Right hindlimb (tissue), 1 donor: ENCODE measurements around the gene C1QTNF9.
"Not testable (repeated sequence)": the region's sequence is repeated elsewhere in the genome, so short reads cannot be mapped to it uniquely, and the experiment has no call there.

Experiments used
- DNase-seq: peaks from one replicate; pipeline ENCODE4 v3.0.0-alpha.2; 2018

C1QTNF9 gene

GRCh38 chr13:24309300-24309699 lies at the start of gene C1QTNF9:
Gene C1QTNF9 (plus strand): TSS chr13:24309580. CDS start chr13:24316004, 6,424 bp downstream.
- DNase-seq = not testable (repeated sequence)

DNA sequence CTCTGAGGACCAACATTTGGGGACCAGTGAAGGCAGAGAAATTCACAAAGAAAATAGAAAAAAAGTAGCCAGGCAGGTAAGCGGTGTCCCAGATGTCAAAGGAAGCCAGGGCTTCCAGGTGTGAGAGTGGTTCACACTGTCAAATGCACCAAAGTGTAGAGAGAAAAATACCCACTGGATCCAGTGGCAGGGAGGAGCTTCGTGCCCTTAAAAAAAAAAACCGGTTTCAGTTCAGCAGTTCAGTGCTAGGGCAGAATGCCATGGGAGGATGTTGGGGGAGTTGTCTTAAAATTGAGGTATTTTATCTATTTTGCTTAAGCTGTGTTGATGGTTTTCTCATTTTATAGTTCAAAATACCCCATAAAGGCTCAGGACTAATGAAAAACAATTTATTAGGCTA lies 47.8 kb upstream of the C1QTNF9 start:
- DNase-seq = no peak

GRCh38 chr13:24263632-24264031 lies 45.7 kb upstream of the C1QTNF9 start:
- DNase-seq = no peak

DNA sequence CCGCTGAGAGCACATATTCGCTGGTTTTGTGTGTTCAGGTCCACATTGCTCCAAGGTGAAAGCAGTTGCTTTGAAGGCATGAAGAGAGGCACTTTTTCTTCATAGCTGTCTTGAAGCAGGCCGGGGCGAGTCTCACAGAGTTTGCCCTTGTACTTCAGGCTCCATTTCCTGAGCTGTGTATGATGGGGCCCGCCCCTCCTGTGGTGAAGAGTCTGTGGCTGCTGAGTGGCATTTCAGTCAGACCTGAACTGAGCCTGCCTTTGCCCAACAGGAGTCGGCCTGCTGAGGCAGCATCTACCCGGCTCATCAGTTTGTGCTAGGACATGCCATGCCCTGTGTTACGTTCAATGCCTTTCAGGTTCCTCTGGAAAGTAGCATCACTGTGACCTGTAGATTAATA lies 44.4 kb upstream of the C1QTNF9 start:
- DNase-seq = no peak

DNA sequence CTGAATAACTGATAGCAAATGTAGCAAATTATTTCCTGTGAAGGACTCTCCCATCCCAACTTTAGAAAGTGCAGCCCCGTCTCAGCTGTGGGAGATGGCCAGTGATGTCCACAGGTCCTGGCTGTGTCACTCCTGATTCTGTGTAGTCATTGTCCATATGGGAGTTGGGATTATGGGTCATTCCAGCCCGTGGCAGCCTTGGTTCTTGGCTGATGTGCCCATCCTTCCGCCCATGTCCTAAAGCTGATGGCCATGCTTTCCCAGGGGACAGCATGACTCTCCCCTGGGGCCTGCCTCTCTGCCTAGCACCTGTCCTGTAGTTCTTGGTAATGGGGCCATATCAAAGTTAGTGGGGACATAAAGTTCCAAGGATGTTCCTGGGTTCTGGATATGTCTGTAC lies 43.9 kb upstream of the C1QTNF9 start:
- DNase-seq = no peak

DNA sequence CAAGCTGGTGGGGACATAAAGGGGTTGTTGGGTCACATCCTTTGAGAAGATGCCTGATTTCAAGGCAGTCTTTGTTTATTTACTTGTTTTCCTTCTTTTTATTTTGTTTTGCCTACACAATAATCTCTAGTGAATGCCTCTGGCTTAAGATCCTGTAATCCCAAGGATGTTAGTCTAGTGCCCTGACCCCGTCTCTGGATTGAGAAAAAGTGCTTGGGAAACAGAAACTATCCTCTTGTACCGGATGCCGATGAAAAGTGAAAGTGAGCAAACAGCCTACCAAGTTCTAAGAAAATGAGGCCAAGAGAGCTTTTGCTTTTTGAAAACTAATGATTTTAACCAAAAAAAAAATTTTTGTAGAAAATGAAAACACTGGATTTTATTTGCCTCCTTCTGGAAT lies 42.1 kb upstream of the C1QTNF9 start:
- DNase-seq = no peak

DNA sequence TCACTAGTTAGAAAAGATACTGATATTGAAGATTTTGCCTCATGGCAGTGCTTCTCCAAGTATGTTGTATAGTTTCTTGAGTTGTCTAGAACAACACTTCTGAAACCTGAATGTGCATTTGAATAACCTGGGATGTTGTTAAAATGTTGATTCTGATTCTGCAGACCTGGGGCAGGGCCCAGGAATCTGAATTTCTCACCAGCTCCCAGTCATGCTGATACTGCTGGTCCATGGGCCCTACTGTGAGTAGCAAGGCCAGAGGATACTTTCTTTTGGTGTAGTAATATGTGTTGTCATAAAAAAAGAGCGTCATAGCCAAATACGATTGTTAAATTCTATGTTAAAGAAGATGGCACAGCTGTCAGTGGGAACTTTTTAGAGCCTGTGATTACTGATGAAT lies 41.6 kb upstream of the C1QTNF9 start:
- no peak for DNase-seq

GRCh38 chr13:24269821-24270220 lies 39.6 kb upstream of the C1QTNF9 start:
- no peak for DNase-seq

DNA sequence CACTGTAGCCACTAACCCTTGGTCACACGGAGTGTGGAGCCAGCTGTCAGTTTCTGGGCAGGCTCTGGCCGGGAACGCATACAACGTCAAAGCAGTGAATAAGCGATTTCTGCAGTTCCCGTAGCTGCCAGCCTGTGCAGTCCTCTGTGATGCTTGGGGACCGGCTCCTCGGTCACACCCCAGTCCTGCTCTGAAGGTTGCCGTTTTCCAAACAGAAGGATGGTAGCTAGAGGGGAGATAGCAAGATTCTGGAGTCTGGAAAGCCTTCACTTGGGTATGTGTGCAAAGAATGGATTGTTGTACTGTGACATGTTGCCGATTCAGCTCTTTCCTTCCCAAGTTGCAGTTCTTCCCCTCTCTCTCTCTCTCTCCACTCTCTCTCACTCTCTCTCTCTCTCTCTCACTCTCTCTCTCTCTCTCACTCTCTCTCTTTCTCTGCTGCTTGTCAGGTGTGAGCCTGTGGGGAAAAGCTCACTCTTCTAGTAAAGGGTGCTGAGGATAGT lies 38.7 kb upstream of the C1QTNF9 start:
- DNase-seq = peak; percentile 71

DNA sequence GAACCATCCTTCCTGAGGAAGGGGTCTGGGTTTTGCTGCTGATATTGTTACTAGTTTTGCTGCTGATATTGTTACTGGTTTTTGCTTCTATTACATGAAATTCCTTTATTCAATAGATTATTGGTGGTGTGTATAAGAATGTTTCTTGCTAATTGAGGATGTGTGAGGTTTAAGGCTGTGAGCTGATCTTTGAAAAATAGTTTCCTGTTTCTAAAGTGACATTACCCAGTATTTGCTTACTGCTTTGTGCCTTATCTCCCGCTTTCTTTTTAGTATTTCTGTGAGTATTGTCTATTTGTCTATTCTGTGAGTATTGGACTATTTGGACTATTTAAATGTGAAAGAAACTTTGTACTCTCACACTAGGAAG lies 38.2 kb upstream of the C1QTNF9 start:
- no peak for DNase-seq

DNA sequence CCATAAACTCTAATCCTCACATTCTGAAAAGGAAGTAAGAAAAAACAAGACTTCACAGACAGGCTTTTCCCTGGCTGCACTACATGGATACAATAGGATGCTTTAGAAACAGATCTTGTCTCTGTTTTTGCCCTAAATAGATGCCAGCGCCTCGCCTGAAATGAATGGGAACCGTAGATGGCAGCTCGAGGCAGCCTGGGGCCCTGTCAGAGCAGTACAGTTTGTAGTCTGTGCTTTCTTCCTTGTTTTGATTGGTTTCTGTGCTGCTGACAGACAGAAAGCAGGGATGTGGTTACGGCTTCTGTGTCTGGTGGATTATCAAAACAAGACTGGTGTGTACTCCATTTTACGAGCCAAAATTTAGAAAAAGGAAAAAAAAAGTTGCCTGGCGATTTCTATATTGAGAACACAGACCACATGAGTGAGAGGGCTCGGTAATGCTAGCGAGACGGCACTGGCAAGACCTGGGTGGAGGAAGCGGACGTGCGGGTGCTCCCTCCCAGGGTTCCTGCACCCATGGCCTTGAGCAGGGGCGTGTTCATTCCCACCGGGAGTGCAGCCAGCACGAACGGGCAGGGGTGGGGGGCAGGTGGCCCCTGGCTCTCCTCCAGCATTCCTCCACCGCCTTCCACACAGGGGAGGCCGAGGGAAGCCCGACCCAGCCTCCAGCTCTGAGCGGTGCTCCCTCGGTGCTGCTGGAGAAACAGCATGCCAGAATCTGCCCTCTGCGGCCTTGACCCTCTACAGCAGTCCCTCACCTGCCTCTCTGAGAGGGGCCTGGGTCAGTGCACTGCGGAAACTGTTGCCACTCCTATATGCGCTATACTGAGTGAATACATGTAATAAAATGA lies 37.6 kb upstream of the C1QTNF9 start:
- DNase-seq = peak; percentile 52

- DNase-seq = no peak
Measured at GRCh38 chr13:24272452-24273161, 36.8 kb upstream of the C1QTNF9 start.

GRCh38 chr13:24273926-24274325 lies 35.5 kb upstream of the C1QTNF9 start:
- DNase-seq = no peak

GRCh38 chr13:24274452-24275021 lies 34.8 kb upstream of the C1QTNF9 start:
- no peak for DNase-seq

GRCh38 chr13:24275041-24275440 lies 34.3 kb upstream of the C1QTNF9 start:
- DNase-seq = no peak

GRCh38 chr13:24276306-24276705 lies 33.1 kb upstream of the C1QTNF9 start:
- no peak for DNase-seq

- DNase-seq = no peak
Measured at GRCh38 chr13:24276861-24277260, 32.5 kb upstream of the C1QTNF9 start.

- DNase-seq = no peak
Measured at GRCh38 chr13:24277761-24278160, 31.6 kb upstream of the C1QTNF9 start.

GRCh38 chr13:24279327-24280110 lies 29.9 kb upstream of the C1QTNF9 start:
- DNase-seq = no peak

GRCh38 chr13:24280720-24281119 lies 28.7 kb upstream of the C1QTNF9 start:
- no peak for DNase-seq

DNA sequence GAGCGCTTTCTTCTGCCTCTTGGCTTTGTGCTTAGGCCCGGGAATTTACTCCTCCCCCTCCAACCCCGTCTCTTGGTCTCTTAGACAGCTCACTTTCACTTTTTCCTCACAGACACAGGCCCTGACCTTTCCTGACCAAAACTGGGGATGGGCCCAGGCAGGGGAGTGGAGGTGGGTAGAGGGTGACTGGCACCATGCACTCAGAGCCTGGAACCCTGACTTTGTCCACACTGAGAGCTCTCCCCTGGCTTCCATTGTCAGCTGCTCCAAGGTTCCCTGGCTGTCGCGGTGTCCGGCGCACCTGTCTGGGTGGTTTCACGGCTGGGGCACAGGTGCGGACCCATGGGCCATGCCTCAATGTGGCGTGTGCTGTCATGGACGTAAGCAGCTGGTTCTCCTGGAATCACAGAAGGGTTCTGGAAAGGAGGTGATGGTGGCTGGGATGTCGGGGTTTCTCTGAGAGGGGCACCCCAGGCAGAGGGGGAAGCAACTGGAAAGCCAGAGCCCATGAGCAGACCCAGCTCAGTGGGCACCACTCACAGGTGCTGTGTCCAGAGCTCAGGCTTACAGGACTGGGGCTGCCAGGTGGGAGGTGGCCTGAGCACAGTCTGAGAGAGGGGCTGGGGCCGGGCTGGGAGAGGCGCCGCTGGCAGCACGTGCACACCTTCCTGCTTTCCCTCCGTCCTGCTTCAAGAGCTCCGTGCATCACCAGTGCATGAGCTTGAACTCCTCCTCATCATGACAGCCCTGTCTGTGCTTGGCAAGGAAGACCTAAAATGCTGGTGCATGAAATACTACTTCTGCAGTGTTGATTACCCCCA lies 28.0 kb upstream of the C1QTNF9 start:
- no peak for DNase-seq

DNA sequence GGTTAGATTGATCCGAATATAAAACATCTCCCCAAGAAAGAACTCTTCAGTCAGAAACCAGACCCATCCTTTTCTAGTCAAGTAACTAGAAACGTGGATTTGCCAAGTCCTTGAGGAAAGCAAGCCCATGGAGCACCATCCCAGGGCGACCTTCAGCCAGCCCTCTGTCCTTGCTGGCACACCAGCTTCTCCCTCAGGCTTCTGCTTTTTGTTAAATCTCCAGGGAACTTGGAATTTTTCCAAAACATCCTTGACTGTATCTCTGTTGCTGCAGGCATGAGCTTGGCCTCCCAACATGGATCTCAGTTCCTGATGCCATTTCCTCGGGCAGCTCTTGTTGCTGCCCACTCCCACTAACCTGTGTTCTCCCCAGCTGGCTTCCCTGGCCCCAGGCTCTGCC lies 27.1 kb upstream of the C1QTNF9 start:
- DNase-seq = no peak
